ENCODE results near the gene ST3GAL3.

GRCh38 chr1:43779266-43779665, 71.9 kb downstream of the ST3GAL3 start:
- TF ChIP-seq CTCF (IDR thresholded peaks at IDR 0.05), result no peak
- TF ChIP-seq, protein P1, sequence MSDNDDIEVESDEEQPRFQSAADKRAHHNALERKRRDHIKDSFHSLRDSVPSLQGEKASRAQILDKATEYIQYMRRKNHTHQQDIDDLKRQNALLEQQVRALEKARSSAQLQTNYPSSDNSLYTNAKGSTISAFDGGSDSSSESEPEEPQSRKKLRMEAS (IDR thresholded peaks at IDR 0.05; ENCODE audit: low read depth), result no peak

Measured in SK-N-SH (cell line).